Fibroblast of lung (primary cell): ENCODE results near the gene POT1. TPM values are rescaled to one million over a fixed set of nuclear protein-coding genes. Genes with fewer than 3 reads are reported as not detected.
A peak's percentile ranks its signal among the peaks of the same experiment; 100 is the strongest.

Source experiments
- DNase-seq, 2 donors: peaks; one replicate each; pipeline versions ENCODE4 v3.0.0 to v3.0.0-alpha.2; 2010; ENCODE audit warnings: low read depth in 2 of 2
- H2AFZ ChIP-seq: 2 replicates; pipeline ENCODE4 v1.5.1; 2012; ENCODE audit warnings: low read length, control low read depth, inconsistent platforms
- H3K27ac ChIP-seq: 2 replicates; pipeline ENCODE4 v1.5.1; 2011; ENCODE audit warnings: low read length, control low read depth; ENCODE audit not compliant: insufficient read depth
- H3K27me3 ChIP-seq: 2 replicates; pipeline ENCODE4 v1.5.1; 2011; ENCODE audit warnings: mild to moderate bottlenecking, low read length; ENCODE audit not compliant: control insufficient read depth, insufficient read depth
- H3K36me3 ChIP-seq: 2 replicates; pipeline ENCODE4 v1.5.1; 2011; ENCODE audit warnings: low read length; ENCODE audit not compliant: control insufficient read depth, insufficient read depth
- H3K4me1 ChIP-seq: 2 replicates; pipeline ENCODE4 v1.5.1; 2011; ENCODE audit warnings: low read length; ENCODE audit not compliant: control insufficient read depth, insufficient read depth; ENCODE audit errors: extremely low read depth
- H3K4me2 ChIP-seq: 2 replicates; pipeline ENCODE4 v1.5.1; 2011; ENCODE audit warnings: low read length, control low read depth; ENCODE audit not compliant: insufficient read depth; ENCODE audit errors: extremely low read depth
- H3K4me3 ChIP-seq, 4 experiments: fragments of 200-600 bp in 1 of 4; sonication (generic) in 1 of 4; replicated peaks in 1 of 4; 2 replicates each; pipeline ENCODE4 v1.5.1; 2011 to 2016; ENCODE audit warnings: low read length in 4 of 4, low read depth in 3 of 4, mild to moderate bottlenecking in 3 of 4, control low read depth in 2 of 4, inconsistent platforms in 1 of 4, mixed read lengths in 1 of 4; ENCODE audit not compliant: insufficient read depth in 1 of 4; ENCODE audit errors: control extremely low read depth in 1 of 4
- H3K79me2 ChIP-seq: 2 replicates; pipeline ENCODE4 v1.5.1; 2012; ENCODE audit warnings: mild to moderate bottlenecking, low read length, inconsistent platforms; ENCODE audit not compliant: control insufficient read depth, insufficient read depth
- H3K9ac ChIP-seq: 2 replicates; pipeline ENCODE4 v1.5.1; 2011; ENCODE audit warnings: mild to moderate bottlenecking, low read length, control low read depth; ENCODE audit not compliant: insufficient read depth
- H3K9me3 ChIP-seq: 2 replicates; pipeline ENCODE4 v1.5.1; 2012; ENCODE audit warnings: low read depth, low read length; ENCODE audit not compliant: control insufficient read depth, insufficient read depth
- H4K20me1 ChIP-seq: 2 replicates; pipeline ENCODE4 v1.5.1; 2011; ENCODE audit warnings: low read length; ENCODE audit not compliant: control insufficient read depth, insufficient read depth; ENCODE audit errors: extremely low read depth
- EZH2 ChIP-seq: IDR thresholded peaks from 2 replicates; pipeline ENCODE4 v1.5.1; 2012; ENCODE audit warnings: low read length, control low read depth, mild to moderate bottlenecking; ENCODE audit errors: missing control alignments
- polyA plus RNA-seq, 2 donors: library from polyadenylated mRNA; depleted of rRNA in 1 of 2; stranded (reverse) in 1 of 2; unstranded in 1 of 2; fragments of >200 nt; gene quantifications; 2 replicates each; pipeline ENCODE4 v1.2.1, GENCODE V29; 2011 to 2012; ENCODE audit warnings: missing spikeins in 1 of 2
- total RNA-seq: library from RNA; depleted of rRNA; stranded (reverse); fragments of >200 nt; gene quantifications from 2 replicates; pipeline ENCODE4 v1.2.1, GENCODE V29; 2014
- TF ChIP-seq, protein P1 (sequence below), 2 donors: IDR thresholded peaks in 1 of 2; conservative IDR thresholded peaks in 1 of 2; 1 replicate in 1 of 2; 2 replicates in 1 of 2; pipeline ENCODE4 v1.5.1; 2011 to 2012; ENCODE audit warnings: low read length in 2 of 2, control low read depth in 1 of 2, inconsistent platforms in 1 of 2, low read depth in 1 of 2, mild to moderate bottlenecking in 1 of 2

POT1 gene
- total and polyA plus RNA-seq, 2 donors (not counting 1 experiment from before 2014, with no cell fraction given): 25.1 to 49.5 TPM

DNA sequence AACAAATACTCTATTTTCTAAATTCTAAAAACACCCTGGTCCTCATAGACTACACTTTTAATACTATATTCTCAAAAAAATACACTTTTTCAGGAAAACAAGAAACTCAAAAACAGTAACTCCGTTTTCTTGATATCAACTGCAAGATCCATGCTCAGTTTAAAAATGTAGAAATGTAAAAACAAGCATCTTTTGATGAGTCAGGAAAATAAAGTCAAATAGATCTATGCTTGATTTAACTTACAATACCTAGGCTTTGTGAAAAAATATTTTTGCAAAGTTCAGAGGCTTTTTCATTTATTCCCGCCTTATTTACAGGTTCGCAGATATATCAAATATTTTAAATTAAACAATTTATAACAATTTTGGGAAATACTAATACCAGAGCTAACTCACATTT, 33.6 kb downstream of the POT1 start:
- Histone ChIP-seq H3K27me3 (no peaks in the 10 kb centered on the region), H4K20me1 (no peaks in the 10 kb centered on the region), H3K36me3 (no peaks in the 10 kb centered on the region), H3K4me3 (no peak overlapping the region), H3K9ac (no peak overlapping the region), H2AFZ (no peak overlapping the region), H3K4me2 (no peak overlapping the region), H3K27ac (no peak overlapping the region), H3K4me1 (no peaks in the 10 kb centered on the region), H3K9me3 (no peaks in the 10 kb centered on the region), H3K79me2 (no peaks in the 10 kb centered on the region)
- DNase-seq: no peak
- TF ChIP-seq, protein P1, sequence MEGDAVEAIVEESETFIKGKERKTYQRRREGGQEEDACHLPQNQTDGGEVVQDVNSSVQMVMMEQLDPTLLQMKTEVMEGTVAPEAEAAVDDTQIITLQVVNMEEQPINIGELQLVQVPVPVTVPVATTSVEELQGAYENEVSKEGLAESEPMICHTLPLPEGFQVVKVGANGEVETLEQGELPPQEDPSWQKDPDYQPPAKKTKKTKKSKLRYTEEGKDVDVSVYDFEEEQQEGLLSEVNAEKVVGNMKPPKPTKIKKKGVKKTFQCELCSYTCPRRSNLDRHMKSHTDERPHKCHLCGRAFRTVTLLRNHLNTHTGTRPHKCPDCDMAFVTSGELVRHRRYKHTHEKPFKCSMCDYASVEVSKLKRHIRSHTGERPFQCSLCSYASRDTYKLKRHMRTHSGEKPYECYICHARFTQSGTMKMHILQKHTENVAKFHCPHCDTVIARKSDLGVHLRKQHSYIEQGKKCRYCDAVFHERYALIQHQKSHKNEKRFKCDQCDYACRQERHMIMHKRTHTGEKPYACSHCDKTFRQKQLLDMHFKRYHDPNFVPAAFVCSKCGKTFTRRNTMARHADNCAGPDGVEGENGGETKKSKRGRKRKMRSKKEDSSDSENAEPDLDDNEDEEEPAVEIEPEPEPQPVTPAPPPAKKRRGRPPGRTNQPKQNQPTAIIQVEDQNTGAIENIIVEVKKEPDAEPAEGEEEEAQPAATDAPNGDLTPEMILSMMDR (conservative IDR thresholded peaks at IDR 0.05 in 1 of 2, IDR thresholded peaks at IDR 0.05 in 1 of 2; ENCODE audit: low read depth in 1 of 2, low read length in 2 of 2): no peak
- no peak for TF ChIP-seq EZH2

DNA sequence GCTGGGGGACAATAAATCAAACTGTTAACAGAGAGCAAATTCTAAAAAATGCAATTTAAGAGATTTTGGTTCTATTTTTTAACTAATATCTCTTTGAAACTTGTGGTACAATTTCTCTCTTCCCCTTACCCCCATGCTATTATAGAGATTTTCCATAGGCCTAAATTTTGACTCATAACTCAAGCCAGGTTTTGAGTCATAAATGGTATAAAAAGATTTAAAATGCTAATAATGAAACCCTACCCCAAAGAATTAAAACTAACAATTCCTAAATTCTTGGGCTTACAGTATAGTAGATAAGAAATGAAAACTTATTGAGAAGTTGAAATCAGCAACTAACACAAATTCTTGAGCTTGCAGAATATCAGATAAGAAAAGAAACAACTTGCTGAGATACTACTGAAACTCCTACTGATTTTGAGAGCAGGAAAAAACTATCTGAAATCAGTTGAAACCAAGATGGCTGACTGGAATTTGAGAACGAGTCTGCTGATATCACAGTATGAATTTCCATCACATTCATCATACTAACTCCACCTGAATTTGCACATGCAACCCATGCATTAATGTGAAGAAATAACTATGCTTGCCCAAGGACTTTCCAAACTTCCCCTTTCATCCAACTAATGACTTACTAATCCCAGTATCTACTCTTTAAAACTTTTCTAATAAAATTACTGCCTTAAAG, 36.3 kb downstream of the POT1 start:
- H3K9ac ChIP-seq: no peak overlapping the region
- H4K20me1 ChIP-seq: no peaks in the 10 kb centered on the region
- no peaks in the 10 kb centered on the region for H3K4me1 ChIP-seq
- TF ChIP-seq, protein P1 (conservative IDR thresholded peaks at IDR 0.05 in 1 of 2, IDR thresholded peaks at IDR 0.05 in 1 of 2; ENCODE audit: low read depth in 1 of 2, low read length in 2 of 2): no peak
- TF ChIP-seq EZH2: no peak
- H3K9me3 ChIP-seq: no peaks in the 10 kb centered on the region
- peak in 1 of 2 donors; percentile 3 for DNase-seq
- no peak overlapping the region for H2AFZ ChIP-seq
- no peak overlapping the region for H3K4me2 ChIP-seq
- no peak overlapping the region for H3K27ac ChIP-seq
- peaks cover 2% of the 10 kb centered on the region for H3K36me3 ChIP-seq
- H3K79me2 ChIP-seq: no peaks in the 10 kb centered on the region
- no peaks in the 10 kb centered on the region for H3K27me3 ChIP-seq
- no peak overlapping the region for H3K4me3 ChIP-seq

DNA sequence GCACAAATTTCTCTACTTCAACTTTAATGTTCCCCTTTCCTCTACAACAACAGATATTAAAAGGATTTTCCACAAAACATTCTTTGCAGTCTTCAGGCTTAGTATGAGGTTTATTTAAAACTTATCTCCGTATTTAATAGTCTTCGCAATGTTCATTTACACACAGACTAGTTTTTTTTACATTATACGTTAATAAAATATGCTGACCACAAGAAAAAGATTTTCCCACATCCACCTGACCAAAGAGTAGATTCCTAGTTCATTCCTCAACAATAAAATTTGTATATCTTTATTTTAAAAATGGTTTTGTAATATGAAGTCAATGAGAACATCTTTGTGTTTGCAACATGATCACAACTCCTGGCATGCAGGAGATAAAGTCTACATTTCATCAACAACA, 42.4 kb downstream of the POT1 start:
- Histone ChIP-seq H4K20me1 (no peaks in the 10 kb centered on the region), H3K9me3 (no peaks in the 10 kb centered on the region), H3K79me2 (no peaks in the 10 kb centered on the region), H3K27me3 (no peaks in the 10 kb centered on the region), H3K4me1 (no peaks in the 10 kb centered on the region), H3K4me2 (no peak overlapping the region), H3K27ac (no peak overlapping the region), H3K4me3 (no peak overlapping the region), H2AFZ (no peak overlapping the region), H3K9ac (no peak overlapping the region), H3K36me3 (peaks cover 2% of the 10 kb centered on the region)
- no peak for TF ChIP-seq EZH2
- TF ChIP-seq, protein P1 (conservative IDR thresholded peaks at IDR 0.05 in 1 of 2, IDR thresholded peaks at IDR 0.05 in 1 of 2; ENCODE audit: low read depth in 1 of 2, low read length in 2 of 2): no peak
- DNase-seq: no peak
